PFSK-1 (cell line): Measurements from ENCODE around the gene GIMAP8.

Source experiments
- FOXP2 ChIP-seq: optimal IDR thresholded peaks from 2 replicates; pipeline ENCODE3; 2011; ENCODE audit warnings: borderline replicate concordance, control low read depth, inconsistent platforms; ENCODE audit not compliant: insufficient read depth; ENCODE audit errors: extremely low read length, extremely low read depth
- POLR2AphosphoS5 ChIP-seq: IDR thresholded peaks from 2 replicates; pipeline ENCODE4 v1.6.1; 2012; ENCODE audit warnings: low read depth, mild to moderate bottlenecking, control low read depth, low read length, moderate library complexity
- REST ChIP-seq, 2 experiments: IDR thresholded peaks; 2 replicates each; pipeline versions ENCODE4 v1.6.1 to v1.8.0; 2011 to 2012; ENCODE audit warnings: low read depth in 2 of 2, low read length in 2 of 2, control low read depth in 1 of 2, inconsistent platforms in 1 of 2, mild to moderate bottlenecking in 1 of 2, moderate library complexity in 1 of 2; ENCODE audit not compliant: insufficient read depth in 1 of 2
- SIN3A ChIP-seq: IDR thresholded peaks from 2 replicates; pipeline ENCODE4 v1.6.1; 2012; ENCODE audit warnings: mild to moderate bottlenecking, low read length, moderate library complexity, borderline replicate concordance; ENCODE audit not compliant: insufficient read depth
- TAF1 ChIP-seq: IDR thresholded peaks from 2 replicates; pipeline ENCODE4 v1.6.1; 2012; ENCODE audit warnings: low read length, control low read depth, borderline replicate concordance; ENCODE audit not compliant: insufficient read depth

GIMAP8 gene

GRCh38 chr7:150439967-150440366 is 10.5 kb upstream of the GIMAP8 start:
- no peak for TF ChIP-seq POLR2AphosphoS5
- TF ChIP-seq REST (IDR thresholded peaks at IDR 0.05; ENCODE audit: insufficient read depth in 1 of 2, low read depth in 2 of 2, low read length in 2 of 2) = no peak
- TF ChIP-seq SIN3A = no peak

GRCh38 chr7:150441524-150441923 is 8.9 kb upstream of the GIMAP8 start:
- TF ChIP-seq POLR2AphosphoS5 = no peak
- no peak for TF ChIP-seq TAF1
- TF ChIP-seq FOXP2 = no peak
- TF ChIP-seq SIN3A = no peak
- no peak for TF ChIP-seq REST (IDR thresholded peaks at IDR 0.05; ENCODE audit: insufficient read depth in 1 of 2, low read depth in 2 of 2, low read length in 2 of 2)

DNA sequence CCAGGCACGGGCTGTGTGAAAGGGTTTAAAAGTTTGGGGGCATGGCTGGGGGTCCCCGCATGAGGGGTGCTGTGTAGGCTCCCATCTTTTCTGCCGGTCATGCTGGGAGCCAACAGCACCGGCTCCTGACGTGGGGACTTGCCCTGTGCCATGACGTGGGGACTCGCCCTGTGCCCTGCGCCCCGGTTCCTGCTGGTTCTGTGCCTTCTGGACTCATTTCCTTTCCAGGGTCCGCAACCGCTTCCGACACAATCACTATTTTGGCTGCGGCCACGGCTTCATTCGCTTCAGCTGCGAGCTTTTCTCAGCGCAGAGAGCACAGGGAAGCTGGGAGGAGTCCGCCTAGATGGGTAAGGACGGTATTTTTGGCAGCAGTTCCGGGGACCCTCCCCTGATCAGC is 7.6 kb upstream of the GIMAP8 start:
- TF ChIP-seq REST (IDR thresholded peaks at IDR 0.05; ENCODE audit: insufficient read depth in 1 of 2, low read depth in 2 of 2, low read length in 2 of 2) (no peak), POLR2AphosphoS5 (no peak), SIN3A (no peak), TAF1 (no peak)

DNA sequence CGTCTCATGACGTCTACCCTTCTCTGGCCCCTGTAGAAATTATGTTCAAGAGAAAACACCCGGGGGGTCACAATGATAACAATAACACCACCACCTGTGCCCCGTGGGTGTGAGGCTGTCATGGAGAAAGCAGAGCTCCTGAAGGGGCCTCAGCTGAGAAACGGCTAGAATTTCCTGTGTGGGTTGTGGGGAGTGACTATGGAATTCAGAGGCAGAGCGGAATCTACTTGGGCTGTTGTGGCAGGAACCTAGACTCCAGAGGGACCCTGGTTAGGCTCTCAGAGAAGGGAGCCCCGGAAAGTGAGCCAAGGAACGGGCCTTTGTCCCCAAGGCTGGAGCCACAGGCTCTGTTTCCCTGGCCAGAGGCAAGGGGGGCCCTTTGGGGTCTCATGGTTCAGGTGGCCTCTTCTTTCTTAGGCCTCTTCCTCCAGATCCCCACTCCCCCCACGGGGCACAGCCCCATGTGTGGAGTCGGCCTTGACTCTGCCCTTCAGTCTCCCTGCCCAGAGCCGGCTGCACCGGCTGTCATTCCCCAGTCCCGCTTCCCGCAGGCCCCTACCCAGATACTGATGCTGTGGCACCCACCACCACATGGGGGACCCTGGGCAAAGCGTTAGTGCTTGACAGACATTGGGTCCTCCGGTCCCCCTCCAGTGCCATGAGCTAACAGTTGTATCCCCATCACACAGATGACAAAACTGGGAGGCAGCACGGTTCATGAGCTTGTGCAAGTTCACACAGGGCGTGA is 6.5 kb upstream of the GIMAP8 start:
- TF ChIP-seq SIN3A = no peak
- no peak for TF ChIP-seq TAF1
- no peak for TF ChIP-seq POLR2AphosphoS5
- TF ChIP-seq REST (IDR thresholded peaks at IDR 0.05; ENCODE audit: insufficient read depth in 1 of 2, low read depth in 2 of 2, low read length in 2 of 2) = no peak
- TF ChIP-seq FOXP2 = no peak
